Activated CD4-positive, alpha-beta T cell treated with anti-CD3 and anti-CD28 coated beads for 4 hours (primary cell): ENCODE results near the gene CDKN2B-AS1.
"Not testable (repeated sequence)": the region's sequence is repeated elsewhere in the genome, so short reads cannot be mapped to it uniquely, and the experiment has no call there.

Source experiments
- DNase-seq, 2 donors: peaks; one replicate each; pipeline ENCODE4 v3.0.0-alpha.2; 2020

The CDKN2B-AS1 gene

DNA sequence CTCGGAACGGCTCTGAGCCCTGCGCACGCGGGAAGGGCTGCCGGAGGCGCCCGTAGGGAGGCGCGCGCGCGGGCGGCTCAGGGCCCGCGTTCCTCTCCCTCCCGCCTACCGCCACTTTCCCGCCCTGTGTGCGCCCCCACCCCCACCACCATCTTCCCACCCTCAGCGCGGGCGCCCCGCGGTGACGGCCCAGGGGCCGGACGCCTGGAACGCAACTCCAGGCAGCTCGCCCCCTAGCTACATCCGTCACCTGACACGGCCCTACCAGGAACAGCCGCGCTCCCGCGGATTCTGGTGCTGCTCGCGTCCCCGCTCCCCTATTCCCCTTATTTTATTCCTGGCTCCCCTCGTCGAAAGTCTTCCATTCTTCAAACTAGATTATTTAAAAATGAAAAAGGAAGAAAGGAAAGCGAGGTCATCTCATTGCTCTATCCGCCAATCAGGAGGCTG lies at the start of gene CDKN2B-AS1:
Gene CDKN2B-AS1 (plus strand): TSS at position 236 of the 450 bp plus-strand sequence.
- DNase-seq: peak in 1 of 2 donors; percentile 49

DNA sequence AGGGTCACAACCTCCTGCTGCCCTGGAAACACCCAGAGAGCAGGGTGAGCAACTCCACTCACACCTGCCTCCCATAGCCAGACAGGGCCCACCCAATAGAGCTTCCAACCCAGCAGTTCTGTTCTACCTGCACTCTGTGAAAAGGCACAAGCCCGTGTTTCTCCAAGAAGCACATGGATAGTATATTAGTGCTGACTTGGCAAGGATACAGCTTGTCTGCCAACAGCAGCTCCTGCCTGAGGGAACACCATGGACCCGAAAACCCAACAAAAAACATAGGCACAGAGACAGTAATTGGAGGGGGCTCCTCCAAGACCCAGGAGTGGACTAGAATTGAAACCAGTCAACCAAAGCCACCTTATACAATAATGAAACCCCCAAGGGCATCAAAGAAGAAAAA lies 49.0 kb upstream of the CDKN2B-AS1 start:
- DNase-seq: no peak

DNA sequence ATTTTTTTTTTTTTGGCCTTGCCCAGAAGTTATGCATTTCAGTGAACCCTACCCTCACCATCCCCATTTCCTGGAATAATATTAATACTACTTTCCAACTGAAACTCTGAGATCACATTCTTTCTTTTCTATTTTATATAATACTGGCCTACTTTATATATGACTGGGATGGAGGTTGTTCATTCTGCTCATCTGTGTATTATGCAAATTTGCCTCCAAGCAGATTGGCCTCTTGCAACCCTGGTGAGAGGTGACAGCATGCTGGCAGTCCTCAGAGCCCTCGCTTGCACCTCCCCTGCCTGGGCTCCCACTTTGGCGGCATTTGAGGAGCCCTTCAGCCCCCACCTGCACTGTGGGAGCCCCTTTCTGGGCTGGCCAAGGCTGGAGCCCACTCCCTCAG lies 35.8 kb upstream of the CDKN2B-AS1 start:
- no peak for DNase-seq

DNA sequence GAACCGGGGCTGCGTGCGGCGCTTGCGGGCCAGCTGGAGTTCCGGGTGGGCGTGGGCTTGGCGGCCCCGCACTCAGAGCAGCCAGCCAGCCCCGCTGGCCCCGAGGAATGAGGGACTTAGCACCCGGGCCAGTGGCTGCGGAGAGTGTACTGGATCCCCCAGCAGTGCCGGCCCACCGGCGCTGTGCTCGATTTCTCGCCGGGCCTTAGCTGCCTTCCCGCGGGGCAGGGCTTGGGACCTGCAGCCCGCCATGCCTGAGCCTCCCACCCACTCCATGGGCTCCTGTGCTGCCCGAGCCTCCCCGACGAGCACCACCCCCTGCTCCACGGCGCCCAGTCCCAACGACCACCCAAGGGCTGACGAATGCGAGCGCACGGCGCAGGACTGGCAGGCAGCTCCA lies 35.3 kb upstream of the CDKN2B-AS1 start:
- DNase-seq: not testable (repeated sequence)

DNA sequence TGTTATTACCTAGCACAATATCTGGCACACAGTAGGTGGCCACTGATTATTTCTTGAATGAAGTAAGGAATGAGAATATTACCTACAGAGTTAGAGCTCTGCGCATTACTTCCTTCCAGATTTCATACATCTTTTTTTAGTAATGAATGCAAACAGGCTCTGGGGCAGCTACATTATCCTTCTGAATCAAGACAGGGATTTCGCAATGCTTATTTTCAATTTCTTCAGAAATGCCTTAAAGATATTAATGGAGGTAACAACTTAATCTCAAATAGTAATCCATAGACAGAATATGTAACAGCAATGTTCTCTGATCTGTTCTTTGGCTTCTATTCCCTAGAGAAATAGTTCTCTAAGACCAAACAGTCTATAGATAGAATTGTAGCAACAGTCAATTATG lies 33.0 kb upstream of the CDKN2B-AS1 start:
- DNase-seq: no peak

DNA sequence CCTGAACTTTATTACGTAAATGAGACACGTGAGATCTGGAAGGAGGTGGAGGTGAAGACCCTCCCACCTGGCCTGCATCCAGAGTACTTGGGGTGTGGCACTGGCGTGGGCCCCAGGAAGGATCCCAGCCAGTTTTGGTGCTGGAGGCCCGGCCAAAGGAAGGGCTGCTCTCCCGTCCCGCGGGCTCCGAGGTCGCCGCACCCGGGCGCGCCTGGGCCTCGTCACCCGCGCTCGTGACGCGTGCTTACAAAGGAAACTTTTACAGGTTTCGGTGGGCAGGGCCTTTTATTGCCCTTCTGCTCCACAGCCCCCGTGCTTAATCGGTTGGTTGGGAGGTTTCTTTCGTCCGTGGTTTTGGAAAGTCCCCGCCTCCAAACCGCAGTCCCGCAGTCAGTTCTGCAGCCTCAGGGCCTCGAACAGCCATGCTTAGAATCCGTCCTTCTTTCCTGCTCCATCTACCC lies 29.6 kb upstream of the CDKN2B-AS1 start:
- DNase-seq: peak; percentile 50 to 63

DNA sequence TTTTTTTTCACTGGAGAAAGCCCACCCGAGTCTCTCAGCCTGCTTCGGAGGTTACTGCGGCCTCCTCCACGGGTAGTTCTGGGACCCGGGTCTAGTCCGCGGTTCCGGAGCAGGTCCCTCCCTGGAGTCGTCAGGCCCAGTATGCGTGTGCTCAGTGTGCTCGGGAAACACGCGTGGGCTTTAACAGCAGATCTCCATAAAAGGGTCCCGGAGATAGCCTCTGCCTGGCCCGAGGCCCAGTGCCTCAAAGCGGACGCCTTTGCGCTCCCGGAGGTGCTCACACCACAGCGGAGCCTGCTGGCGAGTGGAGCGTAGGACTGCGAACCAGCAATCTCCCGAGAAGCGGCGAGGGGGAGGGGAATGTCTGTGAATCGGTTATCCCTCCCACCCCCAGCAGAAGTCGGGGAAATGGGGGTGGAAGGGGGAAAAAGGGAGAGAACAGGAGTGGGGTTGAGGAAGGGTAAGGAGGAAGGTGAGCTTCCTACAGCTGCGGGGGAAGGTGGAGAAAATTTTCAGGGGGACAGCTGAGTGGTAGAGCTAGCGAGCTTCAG lies 29.1 kb upstream of the CDKN2B-AS1 start:
- DNase-seq: peak; percentile 21 to 34

DNA sequence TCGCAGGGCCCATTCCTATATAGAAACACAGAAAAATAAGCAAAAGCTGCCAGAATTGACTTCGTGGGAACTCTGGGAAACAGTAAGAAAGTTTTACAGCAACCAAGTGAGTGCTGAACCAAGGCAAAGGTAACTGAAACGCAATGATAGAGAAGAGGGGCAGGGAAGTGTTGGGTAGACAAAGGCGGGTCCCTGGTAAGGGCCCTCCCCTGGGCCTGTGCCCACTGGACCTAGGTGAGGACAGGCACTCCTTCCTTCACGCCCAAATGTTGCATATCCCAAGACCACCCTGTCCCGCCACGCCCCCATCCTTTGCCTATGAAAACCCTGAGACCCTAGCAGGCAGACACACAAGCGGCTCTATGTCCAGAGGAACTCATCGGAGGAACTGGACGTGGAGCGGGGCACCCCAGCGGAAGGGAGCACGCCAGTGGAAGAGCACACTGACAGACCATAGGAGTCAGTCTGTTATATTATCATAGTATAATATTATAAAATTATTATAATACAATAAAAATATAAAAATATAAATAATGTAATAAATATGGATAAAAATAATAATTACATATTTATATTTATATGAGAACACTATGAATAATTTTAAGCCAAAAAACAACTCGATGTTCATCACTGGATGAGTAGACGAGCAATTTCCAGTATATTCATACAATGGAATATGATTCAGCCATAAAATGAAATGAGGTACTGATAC lies 28.3 kb upstream of the CDKN2B-AS1 start:
- DNase-seq: no peak

DNA sequence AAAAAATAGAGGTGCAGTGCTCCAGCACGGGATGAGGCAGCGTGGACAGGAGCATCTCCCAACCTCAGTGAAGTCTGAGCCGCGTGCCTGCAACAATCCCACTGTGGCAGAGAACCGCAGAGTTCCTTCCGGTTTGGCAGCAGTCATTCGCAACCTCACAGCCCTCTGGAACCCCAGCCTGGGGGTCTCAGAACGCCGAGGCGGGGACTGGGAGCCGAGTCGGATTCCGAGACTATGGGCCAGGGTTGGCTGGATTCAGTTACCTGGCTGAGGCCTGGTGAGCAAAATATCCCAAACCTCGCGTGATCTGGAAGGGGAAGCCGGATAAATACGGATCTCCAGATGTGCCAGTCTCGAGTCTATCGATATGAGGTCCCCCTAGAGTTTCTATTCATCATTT lies 27.4 kb upstream of the CDKN2B-AS1 start:
- no peak for DNase-seq

DNA sequence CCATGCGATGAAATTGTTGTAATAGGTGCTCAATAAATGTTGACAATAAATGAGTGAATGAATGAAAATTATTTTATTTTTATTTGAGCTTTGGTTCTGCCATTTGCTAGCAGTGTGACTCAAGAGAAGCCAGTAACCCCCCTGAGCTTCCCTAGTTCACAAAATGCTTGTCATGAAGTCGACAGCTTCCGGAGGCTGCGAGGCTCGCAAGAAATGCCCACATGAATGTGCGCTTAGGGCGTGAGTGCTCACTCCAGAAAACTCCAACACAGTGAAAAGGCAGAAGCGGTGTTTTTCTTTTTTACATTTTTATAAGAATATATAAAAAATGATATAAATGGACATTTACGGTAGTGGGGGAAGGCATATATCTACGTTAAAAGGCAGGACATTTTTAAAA lies 26.9 kb upstream of the CDKN2B-AS1 start:
- DNase-seq: no peak

DNA sequence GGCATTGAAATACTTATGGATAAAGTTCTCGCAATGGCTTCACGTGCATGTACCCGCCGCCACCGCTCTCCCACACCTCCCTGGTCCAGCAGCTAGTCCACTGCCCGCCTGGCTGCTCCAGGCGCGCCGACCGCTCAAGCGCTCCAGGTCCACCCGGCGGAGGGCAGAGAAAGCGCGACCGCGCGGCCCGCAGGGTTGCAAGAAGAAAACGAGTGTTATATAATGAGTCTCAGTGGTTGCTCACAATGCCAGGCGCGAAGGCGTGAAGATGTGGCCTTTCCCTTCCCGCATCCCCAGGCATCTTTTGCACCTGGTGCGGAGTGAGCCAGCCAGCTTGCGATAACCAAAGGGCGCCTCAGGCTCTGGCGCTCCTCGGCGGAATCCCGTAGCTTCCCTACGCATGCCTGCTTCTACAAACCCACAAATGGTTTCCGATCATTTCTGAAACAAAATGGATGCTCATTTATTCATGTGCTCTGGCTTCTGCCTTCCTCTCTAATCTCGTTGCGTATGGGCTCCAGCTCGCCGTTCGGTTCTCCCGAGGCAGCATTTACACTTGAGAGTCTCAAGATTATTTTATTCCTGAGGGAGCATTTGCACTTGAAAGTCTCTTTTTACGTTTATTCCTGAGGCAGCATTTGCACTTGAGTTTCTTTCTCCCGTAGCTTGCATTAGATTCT lies 26.1 kb upstream of the CDKN2B-AS1 start:
- DNase-seq: no peak

DNA sequence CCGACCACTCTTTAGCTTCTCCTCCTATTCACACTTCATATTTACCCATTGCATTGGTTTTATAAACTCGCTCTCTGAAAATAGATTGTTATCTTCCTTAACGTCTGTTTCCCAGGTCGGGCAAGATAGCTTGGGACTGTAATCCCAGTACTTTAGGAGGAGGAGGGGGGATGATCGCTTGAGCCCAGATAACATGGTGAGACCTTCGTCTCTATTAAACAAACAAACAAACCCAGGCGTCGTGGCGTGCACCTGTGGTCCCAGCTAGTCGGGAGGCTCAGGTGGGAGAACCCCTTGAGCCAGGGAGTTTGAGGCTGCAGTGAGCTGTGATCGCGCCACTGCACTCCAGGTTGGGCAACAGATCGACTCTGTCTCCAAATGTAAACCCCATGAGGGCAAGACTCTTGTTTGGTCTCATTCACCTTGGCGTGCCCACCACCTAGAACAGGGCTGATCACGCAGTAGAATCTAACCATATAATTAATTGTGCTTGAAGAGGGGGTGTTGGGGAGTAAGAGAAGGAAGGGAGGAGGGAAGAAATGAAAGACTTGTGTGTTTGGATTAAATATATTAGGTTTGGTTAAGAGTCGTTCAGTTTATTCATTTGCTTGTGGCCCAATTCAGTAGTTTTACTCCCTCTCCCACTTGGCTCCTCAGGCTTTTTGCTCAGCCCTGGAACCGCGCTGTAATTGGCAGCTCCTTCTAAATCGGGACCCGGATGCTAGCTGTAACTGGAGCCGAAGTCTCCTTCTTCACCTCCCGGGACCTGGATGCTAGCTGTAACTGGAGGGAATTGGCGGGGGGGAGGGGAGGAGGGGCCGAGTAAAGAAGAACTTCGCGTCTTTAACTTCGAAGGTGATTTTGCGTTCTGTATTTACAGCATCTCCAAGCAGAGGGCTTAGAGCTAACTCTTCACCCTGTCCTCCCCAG lies 25.3 kb upstream of the CDKN2B-AS1 start:
- DNase-seq: no peak

DNA sequence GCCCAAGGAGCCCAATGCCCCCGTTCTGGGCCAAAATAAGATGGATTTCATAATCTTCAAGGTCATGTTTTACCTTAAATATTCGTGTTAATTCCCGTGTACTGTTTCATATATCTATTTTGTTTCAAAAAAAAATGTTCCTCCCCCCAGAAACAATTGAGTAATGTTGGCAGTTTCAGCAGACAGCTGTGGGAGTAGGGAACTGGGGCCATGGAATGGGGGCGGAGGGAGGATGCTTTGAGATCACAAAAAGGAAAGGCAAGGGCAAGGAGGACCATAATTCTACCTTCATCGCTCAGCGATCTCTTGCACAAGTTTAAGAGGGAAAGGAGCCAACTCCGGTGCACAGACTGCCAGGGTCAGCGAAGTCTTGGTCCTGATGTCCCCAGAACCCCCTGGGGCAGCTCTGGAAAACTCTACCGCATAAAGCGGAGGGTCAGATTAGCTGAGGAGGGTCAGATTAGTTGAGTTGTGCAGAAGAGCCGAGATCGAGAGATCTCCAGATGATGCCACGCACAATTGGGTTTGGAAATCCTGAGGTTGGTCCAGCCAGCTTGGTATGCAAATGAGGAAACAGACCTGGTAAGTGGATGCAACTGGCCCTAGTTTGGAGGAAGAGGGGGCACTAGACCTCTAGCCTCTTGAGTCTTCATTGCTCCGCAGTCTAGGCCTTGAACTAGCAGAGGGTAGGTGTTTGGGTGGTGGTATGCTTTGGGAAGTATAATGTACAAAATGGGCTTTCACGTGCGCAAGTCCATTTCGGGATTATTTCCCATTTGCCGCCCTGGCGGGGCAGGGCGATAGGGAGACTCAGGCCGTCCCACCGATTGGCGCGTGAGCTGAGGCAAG lies 24.4 kb upstream of the CDKN2B-AS1 start:
- no peak for DNase-seq

DNA sequence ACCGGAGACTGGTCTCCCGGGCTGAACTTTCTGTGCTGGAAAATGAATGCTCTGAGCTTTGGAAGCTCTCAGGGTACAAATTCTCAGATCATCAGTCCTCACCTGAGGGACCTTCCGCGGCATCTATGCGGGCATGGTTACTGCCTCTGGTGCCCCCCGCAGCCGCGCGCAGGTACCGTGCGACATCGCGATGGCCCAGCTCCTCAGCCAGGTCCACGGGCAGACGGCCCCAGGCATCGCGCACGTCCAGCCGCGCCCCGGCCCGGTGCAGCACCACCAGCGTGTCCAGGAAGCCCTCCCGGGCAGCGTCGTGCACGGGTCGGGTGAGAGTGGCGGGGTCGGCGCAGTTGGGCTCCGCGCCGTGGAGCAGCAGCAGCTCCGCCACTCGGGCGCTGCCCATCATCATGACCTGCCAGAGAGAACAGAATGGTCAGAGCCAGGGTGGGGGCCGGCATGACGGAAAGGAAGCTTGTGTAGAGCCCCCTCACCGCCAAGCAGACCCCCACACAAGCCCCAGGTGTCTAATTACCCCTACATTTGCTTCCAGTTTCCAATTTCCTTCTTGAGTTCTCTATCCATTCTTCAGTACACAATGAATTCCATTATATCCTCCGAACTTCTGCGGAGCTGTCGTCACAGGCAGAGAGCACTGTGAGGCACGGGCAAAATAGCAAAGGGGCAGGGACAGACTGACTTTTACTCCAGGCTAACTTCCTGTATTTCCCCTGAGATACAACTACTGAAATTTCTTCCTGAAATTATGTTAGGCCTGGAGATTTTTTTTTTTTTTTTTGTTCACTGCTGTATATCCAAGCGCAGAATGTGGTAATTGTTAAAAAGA lies 23.6 kb upstream of the CDKN2B-AS1 start:
- DNase-seq: no peak

DNA sequence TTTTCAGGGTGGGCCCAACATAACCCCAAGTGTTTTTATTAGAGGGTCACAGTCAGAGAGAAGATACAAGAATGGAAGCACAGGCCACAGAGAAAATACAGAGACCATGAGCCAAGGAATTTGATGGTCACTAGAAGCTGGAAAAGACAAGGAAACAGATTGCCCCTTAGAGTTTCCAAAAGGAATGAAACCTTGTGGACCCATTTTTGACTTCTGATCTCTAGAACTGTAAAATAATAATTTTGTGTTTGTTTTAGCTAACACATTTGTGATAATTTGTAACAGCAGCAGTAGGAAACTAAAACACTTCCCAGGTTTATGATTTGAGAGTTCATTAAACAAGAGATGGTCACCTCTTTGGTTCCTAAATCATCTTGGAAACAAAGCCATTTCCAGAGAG lies 22.2 kb upstream of the CDKN2B-AS1 start:
- DNase-seq: no peak

DNA sequence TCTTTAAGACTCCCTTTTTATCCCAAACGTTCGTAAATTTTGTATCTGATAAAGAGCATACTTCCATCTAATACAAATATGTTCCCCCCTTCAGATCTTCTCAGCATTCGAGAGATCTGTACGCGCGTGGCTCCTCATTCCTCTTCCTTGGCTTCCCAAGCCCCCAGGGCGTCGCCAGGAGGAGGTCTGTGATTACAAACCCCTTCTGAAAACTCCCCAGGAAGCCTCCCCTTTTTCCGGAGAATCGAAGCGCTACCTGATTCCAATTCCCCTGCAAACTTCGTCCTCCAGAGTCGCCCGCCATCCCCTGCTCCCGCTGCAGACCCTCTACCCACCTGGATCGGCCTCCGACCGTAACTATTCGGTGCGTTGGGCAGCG lies 20.3 kb upstream of the CDKN2B-AS1 start:
- DNase-seq: no peak

DNA sequence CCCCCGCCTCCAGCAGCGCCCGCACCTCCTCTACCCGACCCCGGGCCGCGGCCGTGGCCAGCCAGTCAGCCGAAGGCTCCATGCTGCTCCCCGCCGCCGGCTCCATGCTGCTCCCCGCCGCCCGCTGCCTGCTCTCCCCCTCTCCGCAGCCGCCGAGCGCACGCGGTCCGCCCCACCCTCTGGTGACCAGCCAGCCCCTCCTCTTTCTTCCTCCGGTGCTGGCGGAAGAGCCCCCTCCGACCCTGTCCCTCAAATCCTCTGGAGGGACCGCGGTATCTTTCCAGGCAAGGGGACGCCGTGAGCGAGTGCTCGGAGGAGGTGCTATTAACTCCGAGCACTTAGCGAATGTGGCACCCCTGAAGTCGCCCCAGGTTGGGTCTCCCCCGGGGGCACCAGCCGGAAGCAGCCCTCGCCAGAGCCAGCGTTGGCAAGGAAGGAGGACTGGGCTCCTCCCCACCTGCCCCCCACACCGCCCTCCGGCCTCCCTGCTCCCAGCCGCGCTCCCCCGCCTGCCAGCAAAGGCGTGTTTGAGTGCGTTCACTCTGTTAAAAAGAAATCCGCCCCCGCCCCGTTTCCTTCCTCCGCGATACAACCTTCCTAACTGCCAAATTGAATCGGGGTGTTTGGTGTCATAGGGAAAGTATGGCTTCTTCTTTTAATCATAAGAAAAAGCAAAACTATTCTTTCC lies 19.7 kb upstream of the CDKN2B-AS1 start:
- DNase-seq: peak; percentile 63

DNA sequence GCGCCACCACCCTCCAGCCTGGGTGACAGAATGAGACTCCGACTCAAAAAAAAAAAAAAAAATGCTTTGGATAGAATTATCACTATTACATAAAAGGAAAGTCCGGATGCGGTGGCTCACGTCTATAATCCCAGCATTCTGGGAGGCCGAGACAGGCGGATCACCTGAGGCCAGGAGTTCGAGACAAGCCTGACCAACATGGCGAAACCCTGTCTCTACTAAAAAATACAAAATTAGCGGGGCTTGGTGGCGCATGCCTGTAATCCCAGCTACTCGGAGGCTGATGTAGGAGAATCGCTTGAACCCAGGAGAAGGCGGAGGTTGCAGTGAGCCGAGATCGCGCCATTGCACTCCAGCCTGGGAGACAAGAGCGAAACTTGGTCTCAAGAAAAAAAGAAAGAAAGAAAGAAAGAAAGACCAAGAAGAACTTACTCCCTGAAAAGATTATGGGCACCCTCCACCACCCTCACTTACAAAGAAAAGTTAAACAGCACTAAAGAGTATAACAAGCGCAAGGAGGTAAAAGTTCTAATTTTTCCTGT lies 18.2 kb upstream of the CDKN2B-AS1 start:
- DNase-seq: no peak

DNA sequence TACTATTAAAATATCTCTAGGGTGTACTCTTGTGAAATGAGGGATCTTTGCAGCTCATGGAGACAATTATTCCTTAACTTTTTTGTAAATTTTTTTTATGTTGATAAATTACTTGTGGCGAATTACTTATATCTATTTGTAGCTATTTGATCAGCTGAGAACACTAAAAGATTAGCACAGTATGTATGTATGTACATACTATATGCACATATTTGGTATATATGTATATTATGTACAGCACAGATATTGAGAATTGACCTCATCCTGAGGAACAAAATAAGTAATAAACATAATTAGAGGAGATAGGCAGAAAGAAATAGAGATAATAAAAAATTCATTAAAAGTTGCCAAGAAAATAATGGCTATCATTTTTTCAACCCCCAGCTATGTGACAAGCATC lies 12.2 kb upstream of the CDKN2B-AS1 start:
- DNase-seq: no peak
